Endometrial microvascular endothelial cells (primary cell): Measurements from ENCODE around the gene CLC. TPM values are rescaled to one million over a fixed set of nuclear protein-coding genes. Genes with fewer than 3 reads are reported as not detected.
"Not testable (repeated sequence)": the region's sequence is repeated elsewhere in the genome, so short reads cannot be mapped to it uniquely, and the experiment has no call there.

Experiments
- in situ Hi-C: cut with HindIII; loops from 2 replicates; pipeline ENCODE4 v1.10.0; 2017; ENCODE audit warnings: low sequenced_read_pairs, low pct_unique_long_range_greater_than_20kb; ENCODE audit errors: inconsistent ontology term
- total RNA-seq: library from RNA; depleted of rRNA; stranded (reverse); fragments of >200 nt; gene quantifications from one replicate; pipeline ENCODE4 v1.2.3, GENCODE V29; 2015; ENCODE audit errors: inconsistent ontology term

CLC gene
- total RNA-seq, 1 donor from 2014 or later: not detected

DNA sequence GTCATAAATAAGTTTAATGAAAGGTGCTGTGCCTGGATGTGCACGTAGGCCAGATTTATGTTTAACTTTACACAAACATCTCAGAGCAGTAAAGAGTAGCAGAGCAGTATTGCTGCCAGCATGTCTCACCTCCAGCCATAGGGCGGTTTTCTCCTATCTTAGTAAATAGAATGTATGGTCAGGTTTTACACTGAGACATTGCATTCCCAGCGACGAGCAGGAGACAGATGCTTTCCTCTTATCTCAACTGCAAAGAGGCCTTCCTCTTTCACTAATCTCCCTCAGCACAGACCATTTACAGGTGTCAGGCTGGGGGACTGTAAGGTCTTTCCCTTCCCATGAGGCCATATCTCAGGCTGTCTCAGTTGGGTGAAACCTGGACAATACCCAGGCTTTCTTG is 49.2 kb downstream of the CLC start:
- in situ Hi-C loops: not testable (repeated sequence)

DNA sequence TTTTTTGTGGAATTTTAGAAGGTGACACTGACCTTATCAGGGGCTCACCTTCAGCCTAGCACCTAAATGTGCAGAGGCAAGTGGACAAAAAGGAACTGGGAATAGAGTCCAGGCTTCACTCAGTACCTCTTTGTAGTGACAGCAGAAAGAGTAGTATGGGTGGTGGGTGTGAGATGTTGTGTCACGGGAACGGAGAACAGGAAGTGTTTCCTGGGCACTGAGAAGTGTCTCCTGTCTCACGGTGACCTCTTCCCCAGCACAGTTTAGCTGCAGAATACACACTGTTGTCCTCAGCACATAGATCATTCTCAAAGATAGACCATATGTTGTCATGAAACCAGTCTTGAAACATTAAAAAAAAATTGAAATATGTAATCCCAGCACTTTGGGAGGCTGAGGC is 51.1 kb downstream of the CLC start:
- in situ Hi-C loops: no loop called here

DNA sequence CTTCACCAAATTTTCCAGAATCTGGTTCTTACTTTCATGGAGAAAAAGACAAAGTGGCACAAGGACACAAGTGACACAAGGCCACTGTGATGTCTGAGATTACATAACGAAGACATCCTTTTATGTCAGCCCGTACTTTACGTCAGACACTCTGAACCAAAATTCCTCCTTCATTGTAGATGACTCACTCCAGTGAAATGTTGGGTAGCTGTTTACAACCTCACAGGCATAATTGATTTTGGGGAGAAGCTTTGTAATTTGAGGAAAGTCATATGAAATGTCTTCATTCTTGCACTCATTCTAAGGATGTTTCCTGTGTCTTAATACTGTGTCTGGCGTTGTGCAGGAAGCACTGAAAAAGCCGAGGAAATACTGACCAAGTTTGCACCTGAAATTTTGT is 53.6 kb downstream of the CLC start:
- in situ Hi-C loops: no loop called here

DNA sequence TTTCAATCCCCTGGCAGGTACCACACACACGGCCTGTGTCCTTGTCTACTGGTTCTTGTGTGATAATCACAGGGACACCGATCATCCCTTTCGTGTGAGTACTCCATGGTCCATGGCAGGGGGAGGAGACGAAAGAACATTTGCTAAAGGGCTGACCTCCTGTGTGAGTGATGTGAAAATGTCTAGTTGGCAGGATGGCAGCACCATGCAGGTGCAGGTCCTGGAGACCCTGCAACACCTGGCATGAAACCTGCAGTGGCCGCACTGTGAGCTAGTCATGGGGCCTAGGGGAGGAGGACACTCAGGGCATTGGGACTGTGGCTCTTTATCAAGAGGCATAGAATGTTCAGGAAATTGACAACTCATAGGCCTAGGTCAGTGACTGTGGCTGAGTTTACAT is 56.4 kb downstream of the CLC start:
- in situ Hi-C loops: no loop called here

Other genes with a start within 250 kb of the CLC start
- 0.19 TPM for gene DLL3, start 239.1 kb downstream of the CLC start, total RNA-seq
- gene SELENOV, start 222.9 kb downstream of the CLC start, total RNA-seq: not detected
- 2.3 TPM for gene EID2B, start 205.2 kb downstream of the CLC start, total RNA-seq
- gene EID2, start 197.9 kb downstream of the CLC start, total RNA-seq: 13.8 TPM
- not detected for gene LGALS13, start 135.5 kb downstream of the CLC start, total RNA-seq
- not detected for gene LGALS16, start 82.1 kb downstream of the CLC start, total RNA-seq
- not detected for gene LGALS14, start 33.5 kb downstream of the CLC start, total RNA-seq
- not detected for gene LEUTX, start 40.8 kb upstream of the CLC start, total RNA-seq
- 13.2 TPM for gene DYRK1B, start 96.1 kb upstream of the CLC start, total RNA-seq
- gene FBL, start 108.3 kb upstream of the CLC start, total RNA-seq: 166 TPM
- not detected for gene FCGBP, start 196.6 kb upstream of the CLC start, total RNA-seq
- 188 TPM for gene PSMC4, start 233.1 kb upstream of the CLC start, total RNA-seq